Measurements from ENCODE around the gene KRT78.

KRT78 gene

DNA sequence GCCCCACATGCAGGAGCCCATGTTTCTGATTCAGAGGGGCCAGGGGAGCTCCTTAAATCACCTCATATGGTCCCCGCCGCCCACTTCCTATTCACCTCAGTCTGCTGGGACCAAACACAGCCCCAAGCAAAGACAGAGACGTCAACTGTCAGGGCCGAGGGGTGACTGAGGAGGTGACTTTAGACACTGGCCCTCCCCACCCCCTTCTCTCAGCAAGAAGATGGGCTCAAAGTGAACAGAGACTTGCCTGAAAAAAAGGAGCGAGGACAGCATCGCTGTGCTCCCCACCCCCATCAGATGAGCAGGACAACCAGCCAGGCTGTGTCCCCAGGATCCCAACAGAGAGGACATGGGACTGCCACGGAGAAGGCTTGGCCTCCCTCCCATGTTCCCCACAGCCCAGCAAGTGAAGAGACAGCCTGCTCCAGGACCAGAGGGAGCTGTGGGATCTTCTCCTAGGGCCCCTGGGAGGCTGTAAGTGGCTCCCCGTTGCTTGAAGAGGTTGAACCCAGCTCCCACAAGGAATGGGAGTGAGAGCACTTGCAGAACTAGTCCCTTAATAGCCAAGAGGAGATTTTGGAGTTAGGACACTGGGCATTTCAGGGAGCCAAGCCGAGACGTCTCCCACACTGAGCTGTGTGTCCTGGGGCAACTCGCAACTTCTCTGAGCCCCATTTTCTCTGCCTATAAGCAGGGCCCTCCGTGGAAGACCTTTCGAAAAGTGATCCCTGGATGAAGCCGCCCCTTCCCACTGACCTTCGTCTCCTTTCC, 13.3 kb downstream of the KRT78 start:
- no peaks in the 10 kb centered on the region for H3K79me2 ChIP-seq (ENCODE audit: insufficient read depth, low read length)
- H3K27me3 ChIP-seq (ENCODE audit: insufficient read depth, low read length, poor library complexity, severe bottlenecking), result no peaks in the 10 kb centered on the region
- H3K4me2 ChIP-seq (ENCODE audit: low read depth, low read length, poor library complexity, severe bottlenecking), result no peak overlapping the region

DNA sequence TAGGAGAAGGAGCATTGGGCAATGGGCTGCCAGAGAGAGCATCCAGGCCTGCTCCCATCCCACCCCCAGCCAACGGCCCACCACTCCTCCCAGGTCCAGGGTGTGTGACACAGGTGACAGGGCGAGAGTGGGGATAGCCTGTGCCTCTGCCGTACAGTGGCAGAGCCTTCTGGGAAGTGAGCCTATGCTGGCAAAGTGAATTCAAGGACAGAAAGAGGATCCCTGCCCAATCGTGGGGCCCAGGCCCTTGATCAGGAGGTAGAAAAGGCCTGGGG, 14.1 kb downstream of the KRT78 start:
- no peaks in the 10 kb centered on the region for H3F3A ChIP-seq (ENCODE audit: low read depth)
- no peaks in the 10 kb centered on the region for H3K9me3 ChIP-seq (ENCODE audit: insufficient read depth, low read depth, low read length)
- H3K79me2 ChIP-seq (ENCODE audit: insufficient read depth, low read length), result no peaks in the 10 kb centered on the region
- no peak overlapping the region for H2AFZ ChIP-seq (ENCODE audit: low read length)
- H3K9me2 ChIP-seq (replicated peaks; ENCODE audit: low read depth, low read length), result no peaks in the 10 kb centered on the region
- TF ChIP-seq, protein P1, sequence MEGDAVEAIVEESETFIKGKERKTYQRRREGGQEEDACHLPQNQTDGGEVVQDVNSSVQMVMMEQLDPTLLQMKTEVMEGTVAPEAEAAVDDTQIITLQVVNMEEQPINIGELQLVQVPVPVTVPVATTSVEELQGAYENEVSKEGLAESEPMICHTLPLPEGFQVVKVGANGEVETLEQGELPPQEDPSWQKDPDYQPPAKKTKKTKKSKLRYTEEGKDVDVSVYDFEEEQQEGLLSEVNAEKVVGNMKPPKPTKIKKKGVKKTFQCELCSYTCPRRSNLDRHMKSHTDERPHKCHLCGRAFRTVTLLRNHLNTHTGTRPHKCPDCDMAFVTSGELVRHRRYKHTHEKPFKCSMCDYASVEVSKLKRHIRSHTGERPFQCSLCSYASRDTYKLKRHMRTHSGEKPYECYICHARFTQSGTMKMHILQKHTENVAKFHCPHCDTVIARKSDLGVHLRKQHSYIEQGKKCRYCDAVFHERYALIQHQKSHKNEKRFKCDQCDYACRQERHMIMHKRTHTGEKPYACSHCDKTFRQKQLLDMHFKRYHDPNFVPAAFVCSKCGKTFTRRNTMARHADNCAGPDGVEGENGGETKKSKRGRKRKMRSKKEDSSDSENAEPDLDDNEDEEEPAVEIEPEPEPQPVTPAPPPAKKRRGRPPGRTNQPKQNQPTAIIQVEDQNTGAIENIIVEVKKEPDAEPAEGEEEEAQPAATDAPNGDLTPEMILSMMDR (conservative IDR thresholded peaks at IDR 0.05; ENCODE audit: low read length), result no peak
- TF ChIP-seq EZH2phosphoT487 (IDR thresholded peaks at IDR 0.05; ENCODE audit: borderline replicate concordance), result no peak
- no peak overlapping the region for H3K9ac ChIP-seq (ENCODE audit: low read depth, low read length, poor library complexity, severe bottlenecking)
- H3K4me3 ChIP-seq (ENCODE audit: low read length, poor library complexity, severe bottlenecking), result no peak overlapping the region
- H3K4me2 ChIP-seq (ENCODE audit: low read depth, low read length, poor library complexity, severe bottlenecking), result no peak overlapping the region
- peaks cover 16% of the 10 kb centered on the region for H3K4me1 ChIP-seq (ENCODE audit: insufficient read depth, low read length, poor library complexity, severe bottlenecking)
- H3K36me3 ChIP-seq (ENCODE audit: insufficient read depth, low read length), result no peaks in the 10 kb centered on the region
- H3K27me3 ChIP-seq (ENCODE audit: insufficient read depth, low read length, poor library complexity, severe bottlenecking), result no peaks in the 10 kb centered on the region
- no peaks in the 10 kb centered on the region for H4K20me1 ChIP-seq (ENCODE audit: insufficient read depth, low read length, poor library complexity, severe bottlenecking)

More for the DNA sequence above, 13.3 kb downstream of the KRT78 start:
- Histone ChIP-seq H3K9ac (ENCODE audit: low read depth, low read length, poor library complexity, severe bottlenecking) (no peak overlapping the region), H3K4me3 (ENCODE audit: low read length, poor library complexity, severe bottlenecking) (no peak overlapping the region), H4K20me1 (ENCODE audit: insufficient read depth, low read length, poor library complexity, severe bottlenecking) (no peaks in the 10 kb centered on the region), H3K36me3 (ENCODE audit: insufficient read depth, low read length) (no peaks in the 10 kb centered on the region), H3K9me2 (replicated peaks; ENCODE audit: low read depth, low read length) (no peaks in the 10 kb centered on the region), H3K9me3 (ENCODE audit: insufficient read depth, low read depth, low read length) (no peaks in the 10 kb centered on the region), H3K4me1 (ENCODE audit: insufficient read depth, low read length, poor library complexity, severe bottlenecking) (peaks cover 16% of the 10 kb centered on the region), H3F3A (ENCODE audit: low read depth) (no peaks in the 10 kb centered on the region), H2AFZ (ENCODE audit: low read length) (no peak overlapping the region)
- TF ChIP-seq, protein P1 (conservative IDR thresholded peaks at IDR 0.05; ENCODE audit: low read length), result no peak
- no peak for TF ChIP-seq EZH2phosphoT487 (IDR thresholded peaks at IDR 0.05; ENCODE audit: borderline replicate concordance)

DNA sequence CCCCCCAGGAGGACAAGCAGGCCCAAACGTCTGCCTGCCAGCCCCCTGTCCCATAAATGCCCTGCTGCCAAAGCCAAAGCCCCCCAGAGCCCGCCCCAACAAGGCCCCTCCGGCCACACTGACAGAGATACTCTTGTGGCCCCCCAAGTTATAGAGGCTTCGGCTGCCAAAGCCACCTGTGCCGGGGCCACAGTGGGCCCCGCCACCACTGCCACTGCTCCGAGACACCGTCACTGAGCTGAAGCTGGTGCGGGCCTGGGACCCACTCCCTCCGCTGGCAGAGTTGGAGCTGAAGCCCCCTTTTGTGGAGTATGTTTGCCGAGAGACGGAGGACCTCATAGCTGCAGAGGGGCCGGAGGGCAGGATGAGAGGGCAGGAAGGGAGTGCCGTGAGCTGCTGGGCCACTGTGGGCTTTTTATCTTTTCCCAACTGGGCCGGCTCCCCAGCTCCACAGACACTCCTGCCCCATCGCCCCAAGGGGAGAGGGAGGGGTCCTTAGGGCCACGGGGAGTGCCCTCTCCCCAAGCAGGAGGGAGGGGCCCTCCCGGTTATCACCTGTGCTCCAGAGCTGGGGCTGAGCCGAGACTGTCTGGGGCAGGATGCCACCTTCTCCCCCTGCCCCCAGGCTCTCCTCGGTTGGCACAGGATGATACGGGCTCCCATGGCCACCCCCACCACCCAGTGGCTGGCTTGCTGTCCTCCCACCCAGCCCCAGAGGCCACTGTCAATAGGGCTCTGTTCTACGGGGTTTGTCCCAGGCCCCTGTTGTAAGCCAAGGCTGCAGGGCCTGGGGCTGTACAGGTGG, 14.7 kb downstream of the KRT78 start, which contains the start of gene KRT79:
TSS of gene KRT79 (minus strand) at position 390 of the 805 bp plus-strand sequence. CDS start at position 339, 51 bp downstream.
- Histone ChIP-seq H3K4me1 (ENCODE audit: insufficient read depth, low read length, poor library complexity, severe bottlenecking) (peaks cover 16% of the 10 kb centered on the region), H3K36me3 (ENCODE audit: insufficient read depth, low read length) (no peaks in the 10 kb centered on the region), H3K79me2 (ENCODE audit: insufficient read depth, low read length) (no peaks in the 10 kb centered on the region), H3K9ac (ENCODE audit: low read depth, low read length, poor library complexity, severe bottlenecking) (no peak within 1 kb of the TSS), H3F3A (ENCODE audit: low read depth) (no peaks in the 10 kb centered on the region), H3K27me3 (ENCODE audit: insufficient read depth, low read length, poor library complexity, severe bottlenecking) (no peaks in the 10 kb centered on the region), H3K4me2 (ENCODE audit: low read depth, low read length, poor library complexity, severe bottlenecking) (no peak within 1 kb of the TSS), H3K4me3 (ENCODE audit: low read length, poor library complexity, severe bottlenecking) (no peak within 1 kb of the TSS), H3K9me2 (replicated peaks; ENCODE audit: low read depth, low read length) (no peaks in the 10 kb centered on the region), H3K9me3 (ENCODE audit: insufficient read depth, low read depth, low read length) (no peaks in the 10 kb centered on the region), H2AFZ (ENCODE audit: low read length) (no peak within 1 kb of the TSS), H4K20me1 (ENCODE audit: insufficient read depth, low read length, poor library complexity, severe bottlenecking) (no peaks in the 10 kb centered on the region)
- no peak for TF ChIP-seq EZH2phosphoT487 (IDR thresholded peaks at IDR 0.05; ENCODE audit: borderline replicate concordance)
- TF ChIP-seq, protein P1 (conservative IDR thresholded peaks at IDR 0.05; ENCODE audit: low read length), result no peak
